GM12873 (cell line): ENCODE data around the gene SNAPC4.

ENCODE experiments used
- TF ChIP-seq, protein P1 (sequence below): IDR thresholded peaks from 2 replicates; pipeline ENCODE4 v1.5.1; 2012; ENCODE audit warnings: low read depth, mild to moderate bottlenecking, moderate library complexity, low read length, control low read depth; ENCODE audit not compliant: insufficient read depth; ENCODE audit errors: missing control alignments

The SNAPC4 gene

DNA sequence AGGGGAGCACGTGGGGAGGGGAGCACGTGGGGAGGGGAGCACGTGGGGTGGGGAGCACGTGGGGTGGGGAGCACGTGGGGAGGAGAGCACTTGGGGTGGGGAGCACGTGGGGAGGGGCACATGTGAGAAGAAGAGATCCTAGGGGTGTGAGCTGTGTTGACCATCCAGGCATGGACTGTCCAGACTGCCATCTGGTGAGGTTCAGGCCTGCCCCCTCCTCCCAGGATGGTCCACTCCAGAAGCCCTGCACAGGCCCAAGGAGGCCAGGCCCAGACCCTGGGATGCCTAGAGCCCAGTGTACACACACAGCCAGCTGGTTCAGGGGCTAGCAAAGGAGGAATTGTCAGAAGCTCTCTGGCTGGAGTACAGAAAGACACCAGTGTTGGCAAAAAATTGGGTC, 2.3 kb downstream of the SNAPC4 start:
- TF ChIP-seq, protein P1, sequence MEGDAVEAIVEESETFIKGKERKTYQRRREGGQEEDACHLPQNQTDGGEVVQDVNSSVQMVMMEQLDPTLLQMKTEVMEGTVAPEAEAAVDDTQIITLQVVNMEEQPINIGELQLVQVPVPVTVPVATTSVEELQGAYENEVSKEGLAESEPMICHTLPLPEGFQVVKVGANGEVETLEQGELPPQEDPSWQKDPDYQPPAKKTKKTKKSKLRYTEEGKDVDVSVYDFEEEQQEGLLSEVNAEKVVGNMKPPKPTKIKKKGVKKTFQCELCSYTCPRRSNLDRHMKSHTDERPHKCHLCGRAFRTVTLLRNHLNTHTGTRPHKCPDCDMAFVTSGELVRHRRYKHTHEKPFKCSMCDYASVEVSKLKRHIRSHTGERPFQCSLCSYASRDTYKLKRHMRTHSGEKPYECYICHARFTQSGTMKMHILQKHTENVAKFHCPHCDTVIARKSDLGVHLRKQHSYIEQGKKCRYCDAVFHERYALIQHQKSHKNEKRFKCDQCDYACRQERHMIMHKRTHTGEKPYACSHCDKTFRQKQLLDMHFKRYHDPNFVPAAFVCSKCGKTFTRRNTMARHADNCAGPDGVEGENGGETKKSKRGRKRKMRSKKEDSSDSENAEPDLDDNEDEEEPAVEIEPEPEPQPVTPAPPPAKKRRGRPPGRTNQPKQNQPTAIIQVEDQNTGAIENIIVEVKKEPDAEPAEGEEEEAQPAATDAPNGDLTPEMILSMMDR = no peak

DNA sequence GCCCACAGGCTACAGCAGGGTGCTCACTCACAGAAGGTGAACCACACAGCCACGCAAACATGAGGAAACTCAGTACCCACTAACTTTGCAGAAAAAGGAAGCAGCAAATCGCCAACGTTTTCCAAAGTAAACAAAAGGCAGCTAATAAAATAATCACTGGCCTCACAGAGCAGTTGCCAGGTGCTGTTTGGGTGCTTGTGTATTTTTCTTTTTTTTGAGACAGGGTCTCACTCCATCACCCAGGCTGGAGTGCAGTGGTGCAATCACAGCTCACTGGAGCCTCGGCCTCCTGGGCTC, 3.8 kb downstream of the SNAPC4 start:
- TF ChIP-seq, protein P1 = no peak

DNA sequence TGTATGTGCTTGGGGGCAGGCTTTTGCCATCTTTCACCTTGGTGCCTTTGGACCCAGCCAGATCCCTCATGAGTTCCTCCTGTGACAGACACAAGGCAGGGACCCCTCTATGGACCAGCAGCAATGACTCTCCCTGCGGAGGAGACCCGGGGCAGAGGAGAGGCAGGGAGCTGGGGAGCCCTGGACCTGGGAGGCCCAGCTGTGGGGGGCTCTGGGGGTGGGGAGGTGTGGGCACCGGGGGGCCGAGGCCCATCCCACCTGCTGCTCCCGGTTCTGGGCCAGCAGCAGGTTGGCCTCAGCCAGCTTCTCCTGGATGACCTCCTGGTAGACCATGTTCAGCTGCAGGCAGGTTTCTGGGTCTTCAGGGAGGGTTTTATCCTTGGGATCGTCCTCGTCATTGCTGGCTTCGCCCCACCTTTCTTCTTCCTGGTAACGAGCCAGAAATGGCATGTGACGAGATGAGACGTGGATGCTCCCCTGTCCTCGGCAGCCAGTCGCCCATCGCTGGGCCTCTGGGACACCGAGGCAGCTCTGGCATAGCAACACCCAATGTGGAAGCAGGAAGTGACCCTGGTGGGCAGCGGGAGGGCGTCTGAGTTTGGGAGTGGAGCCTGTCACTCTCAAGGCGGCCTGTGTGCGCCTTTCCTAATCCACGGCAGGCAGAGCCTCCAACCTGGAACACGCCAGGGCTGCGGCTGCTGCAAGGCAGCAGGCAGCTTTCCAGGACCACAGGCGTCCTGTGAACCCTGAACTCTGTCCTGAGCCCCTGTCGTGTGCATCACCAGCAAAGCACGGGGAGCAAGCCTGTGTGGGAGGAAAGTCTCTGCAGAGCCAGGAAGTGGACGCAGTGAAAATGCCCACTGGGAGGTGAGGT, 4.4 kb downstream of the SNAPC4 start:
- TF ChIP-seq, protein P1 = no peak

DNA sequence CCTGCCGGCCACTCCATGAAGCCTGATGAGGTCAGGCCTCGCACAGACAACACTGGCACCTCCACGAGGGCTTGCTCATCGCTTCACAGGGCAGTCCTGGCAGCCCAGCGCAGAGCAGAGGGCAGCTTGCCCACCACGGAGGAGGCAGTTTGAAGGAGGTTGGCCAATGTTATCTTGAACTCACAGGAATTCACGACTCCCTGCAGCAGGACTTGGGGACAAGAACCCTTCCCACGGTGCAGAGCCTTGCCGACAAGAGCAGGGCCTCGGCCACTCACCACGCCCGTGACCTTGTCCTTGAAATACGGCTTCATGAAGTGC, 5.0 kb downstream of the SNAPC4 start:
- TF ChIP-seq, protein P1 = no peak

DNA sequence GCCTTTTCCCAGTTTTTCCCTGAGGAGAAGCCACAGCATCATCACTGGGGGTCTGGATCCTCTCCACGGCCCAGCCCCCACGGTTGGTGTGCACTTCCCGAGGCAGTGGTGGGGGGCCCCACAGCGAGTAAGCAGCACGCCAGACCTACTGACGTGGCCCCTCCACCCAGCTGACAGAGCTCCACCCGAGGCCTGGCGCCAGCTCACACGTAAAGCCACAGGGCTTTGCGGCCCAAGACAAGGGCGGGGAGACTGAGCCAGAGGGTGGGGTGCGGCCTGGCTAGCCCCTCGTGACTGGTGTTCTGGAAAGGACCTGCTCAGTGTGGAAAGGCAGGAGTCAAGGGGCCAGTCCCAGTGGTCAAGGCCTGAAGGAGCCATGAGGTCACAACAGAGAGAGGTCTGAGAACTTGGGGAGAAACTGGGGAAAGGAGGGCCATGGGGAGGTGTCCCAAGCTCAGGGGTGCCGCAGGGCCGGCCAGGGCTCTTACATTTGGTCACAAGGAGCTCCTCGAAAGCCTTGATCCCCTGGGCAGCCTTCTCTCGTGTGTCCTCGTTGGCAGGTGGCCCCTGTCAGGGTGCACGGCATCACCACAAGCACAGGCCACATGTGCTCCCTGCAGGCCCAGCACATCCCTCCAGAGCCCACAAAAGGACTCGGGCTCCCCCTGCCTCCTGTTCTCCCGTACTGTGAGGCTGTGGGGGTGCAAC, 5.5 kb downstream of the SNAPC4 start:
- TF ChIP-seq, protein P1 = no peak

DNA sequence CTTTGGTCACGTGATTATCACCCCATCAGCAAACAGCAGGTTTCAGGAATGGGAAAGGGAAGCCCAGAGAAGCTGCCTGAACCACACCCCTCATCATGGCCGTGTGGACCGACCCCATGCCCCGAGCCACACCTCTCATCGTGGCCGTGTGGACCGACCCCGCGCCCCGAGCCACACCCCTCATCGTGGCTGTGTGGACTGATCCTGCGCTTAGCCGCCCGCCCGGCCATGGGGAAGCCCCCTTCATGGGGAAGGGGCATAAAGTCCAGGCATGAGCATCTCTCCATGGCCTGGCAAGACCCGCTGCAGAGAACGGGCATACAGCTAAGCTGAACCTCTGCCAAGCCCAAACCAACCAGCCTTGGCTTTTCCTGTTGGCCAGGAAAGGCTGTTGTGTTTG, 6.4 kb downstream of the SNAPC4 start:
- TF ChIP-seq, protein P1 = no peak

DNA sequence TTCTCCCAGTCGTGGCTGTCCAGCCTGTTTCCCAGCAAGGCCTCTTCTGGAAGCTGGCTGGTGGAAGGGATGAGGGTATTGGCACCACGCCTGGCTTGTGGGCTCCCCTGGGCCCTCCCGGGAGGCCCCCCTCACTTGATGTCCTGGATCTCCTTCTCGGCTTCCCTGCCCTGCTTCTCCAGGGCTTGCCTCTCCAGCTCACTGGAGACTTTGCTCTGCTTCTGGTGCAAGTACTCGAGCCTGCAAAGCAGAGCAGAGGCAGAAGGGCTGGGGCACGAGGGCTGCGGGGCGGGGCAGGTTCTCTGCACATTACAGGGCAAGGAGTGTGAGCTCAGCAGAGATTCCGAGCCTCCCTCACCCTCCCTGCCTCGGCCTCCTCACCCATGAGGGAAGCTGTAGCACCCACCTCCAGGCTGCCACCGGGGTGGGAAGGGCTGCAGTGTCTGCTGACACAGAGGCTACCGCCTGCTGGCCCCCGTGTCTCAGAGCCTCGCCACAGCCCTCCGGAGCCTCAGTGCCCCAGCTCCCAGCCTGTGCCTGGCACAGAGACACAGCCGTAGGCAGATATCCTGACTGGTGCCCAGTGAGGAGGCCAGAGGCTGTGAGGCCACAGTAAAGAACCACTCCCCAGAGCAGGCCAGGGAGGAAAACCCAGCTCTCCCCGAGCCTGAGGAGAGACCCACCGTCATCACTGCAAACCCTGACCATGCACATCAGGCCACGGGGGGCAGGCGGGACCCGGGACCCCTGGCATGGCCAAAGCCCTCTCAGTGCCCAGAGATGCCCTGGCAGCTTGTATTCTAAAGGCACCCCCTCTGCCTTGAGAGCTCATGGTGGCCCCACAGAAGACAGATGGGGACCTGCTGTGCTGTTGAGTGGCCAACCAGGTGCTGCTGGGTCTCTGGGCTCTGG, 7.2 kb downstream of the SNAPC4 start:
- TF ChIP-seq, protein P1 = no peak
